Ovary (tissue), 3 donors: ENCODE measurements around the gene PALM2AKAP2.

Experiments
- CTCF ChIP-seq, 3 donors: fragments of 450-650 bp in 2 of 3; fragments of 200-600 bp in 1 of 3; IDR thresholded peaks; one replicate each; pipeline versions ENCODE4 v1.5.1 to v1.8.0; 2016 to 2022; ENCODE audit warnings: antibody characterized with exemption in 3 of 3, mild to moderate bottlenecking in 1 of 3
- EP300 ChIP-seq: sonication (generic); formaldehyde crosslinking; IDR thresholded peaks from one replicate; pipeline ENCODE4 v1.6.1; 2017; ENCODE audit warnings: antibody characterized with exemption
- POLR2A ChIP-seq: fragments of 450-650 bp; IDR thresholded peaks from one replicate; pipeline ENCODE4 v1.6.1; 2017; ENCODE audit warnings: antibody characterized with exemption, mild to moderate bottlenecking, moderate library complexity
- donor health status: DM: no; HTN: no; CAD: no.

DNA sequence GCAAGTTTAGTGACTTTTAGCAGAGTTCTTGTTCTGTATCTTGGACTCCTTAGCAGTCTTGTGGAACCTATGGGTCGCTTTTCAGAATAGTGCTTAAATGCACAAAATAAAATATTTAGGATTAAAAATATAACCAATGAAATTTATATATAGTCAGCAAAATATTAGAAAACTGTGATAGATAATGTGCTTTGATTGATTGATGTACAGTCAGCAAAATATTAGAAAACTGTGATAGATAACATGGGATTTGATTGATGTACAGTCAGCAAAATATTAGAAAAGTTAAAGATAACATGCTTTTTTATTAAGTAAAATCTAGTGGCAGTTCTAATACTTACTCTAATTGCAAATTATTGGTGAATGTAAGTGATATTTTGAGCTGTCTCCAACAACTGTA is 16.1 kb downstream of the PALM2AKAP2 start:
- TF ChIP-seq POLR2A (no peak), CTCF (IDR thresholded peaks at IDR 0.05) (no peak), EP300 (no peak)
